CD8-positive, alpha-beta memory T cell (primary cell): ENCODE results near the gene HMGN4. TPM values are rescaled to one million over a fixed set of nuclear protein-coding genes. Genes with fewer than 3 reads are reported as not detected.

ENCODE experiments used
- CTCF ChIA-PET: fragments of 350-600 bp; sonication (Branson Sonifier 250); formaldehyde crosslinking; loops from one replicate; lab custom pipeline; 2021; ENCODE audit warnings: antibody characterized with exemption; lab: Charles Lee
- POLR2A ChIA-PET: fragments of 350-600 bp; sonication (Branson Sonifier 250); formaldehyde crosslinking; loops from one replicate; lab custom pipeline; 2021; ENCODE audit warnings: antibody characterized with exemption; lab: Charles Lee
- DNase-seq, 5 donors: peaks; one replicate each; pipeline versions ENCODE4 v3.0.0 to v3.0.0-alpha.2; 2020 to 2022; ENCODE audit warnings: mixed read lengths in 1 of 5
- H3K27ac ChIP-seq: one replicate; pipeline ENCODE4 v1.7.0; 2013; ENCODE audit warnings: low read depth, mild to moderate bottlenecking, low read length, moderate library complexity
- H3K27me3 ChIP-seq: 2 replicates; pipeline ENCODE4 v1.7.0; 2013; ENCODE audit warnings: low read length, mild to moderate bottlenecking; ENCODE audit not compliant: insufficient read depth, poor library complexity, severe bottlenecking
- H3K36me3 ChIP-seq: 2 replicates; pipeline ENCODE4 v1.7.0; 2013; ENCODE audit warnings: mild to moderate bottlenecking, low read length, moderate library complexity; ENCODE audit not compliant: insufficient read depth
- H3K4me1 ChIP-seq: 2 replicates; pipeline ENCODE4 v1.7.0; 2013; ENCODE audit warnings: mild to moderate bottlenecking, low read length, moderate library complexity; ENCODE audit not compliant: insufficient read depth
- H3K4me3 ChIP-seq: 2 replicates; pipeline ENCODE4 v1.7.0; 2013; ENCODE audit warnings: mild to moderate bottlenecking, low read length
- H3K9me3 ChIP-seq: 2 replicates; pipeline ENCODE4 v1.7.0; 2013; ENCODE audit warnings: mild to moderate bottlenecking, low read length
- H3K27ac Mint-ChIP-seq, 8 donors: one replicate each; pipeline ENCODE4 v1.8.0; 2020 to 2021; ENCODE audit warnings: mixed read lengths in 8 of 8, mild to moderate bottlenecking in 6 of 8, inconsistent platforms in 3 of 8, moderate library complexity in 3 of 8
- H3K27me3 Mint-ChIP-seq, 2 donors: one replicate each; pipeline ENCODE4 v1.8.0; 2020 to 2021; ENCODE audit warnings: mixed read lengths in 2 of 2, mild to moderate bottlenecking in 1 of 2, moderate library complexity in 1 of 2
- H3K36me3 Mint-ChIP-seq, 3 donors: one replicate each; pipeline ENCODE4 v1.8.0; 2020 to 2021; ENCODE audit warnings: mixed read lengths in 3 of 3, inconsistent platforms in 1 of 3, mild to moderate bottlenecking in 1 of 3
- H3K4me1 Mint-ChIP-seq, 3 donors: one replicate each; pipeline ENCODE4 v1.8.0; 2020 to 2021; ENCODE audit warnings: mixed read lengths in 3 of 3, inconsistent platforms in 1 of 3, mild to moderate bottlenecking in 1 of 3
- H3K4me3 Mint-ChIP-seq, 7 donors: one replicate each; pipeline ENCODE4 v1.8.0; 2020 to 2021; ENCODE audit warnings: mixed read lengths in 7 of 7, mild to moderate bottlenecking in 6 of 7, moderate library complexity in 4 of 7, inconsistent platforms in 2 of 7
- H3K9me3 Mint-ChIP-seq, 5 donors: one replicate each; pipeline ENCODE4 v1.8.0; 2020 to 2022; ENCODE audit warnings: mixed read lengths in 5 of 5, mild to moderate bottlenecking in 3 of 5, moderate library complexity in 2 of 5, inconsistent platforms in 1 of 5
- polyA plus RNA-seq: library from polyadenylated mRNA; unstranded; fragments of 300-500 nt; fragmentation: Illumina TruSeq; gene quantifications from one replicate; pipeline ENCODE4 v1.2.3, GENCODE V29; 2021
- total RNA-seq, 2 experiments: library from RNA; stranded (reverse); gene quantifications; one replicate each; pipeline ENCODE4 v1.2.3, GENCODE V29; 2021

The HMGN4 gene
- total RNA-seq (10 to 100 TPM; 90.0 to 91.4 TPM), polyA plus RNA-seq (166 TPM)

DNA sequence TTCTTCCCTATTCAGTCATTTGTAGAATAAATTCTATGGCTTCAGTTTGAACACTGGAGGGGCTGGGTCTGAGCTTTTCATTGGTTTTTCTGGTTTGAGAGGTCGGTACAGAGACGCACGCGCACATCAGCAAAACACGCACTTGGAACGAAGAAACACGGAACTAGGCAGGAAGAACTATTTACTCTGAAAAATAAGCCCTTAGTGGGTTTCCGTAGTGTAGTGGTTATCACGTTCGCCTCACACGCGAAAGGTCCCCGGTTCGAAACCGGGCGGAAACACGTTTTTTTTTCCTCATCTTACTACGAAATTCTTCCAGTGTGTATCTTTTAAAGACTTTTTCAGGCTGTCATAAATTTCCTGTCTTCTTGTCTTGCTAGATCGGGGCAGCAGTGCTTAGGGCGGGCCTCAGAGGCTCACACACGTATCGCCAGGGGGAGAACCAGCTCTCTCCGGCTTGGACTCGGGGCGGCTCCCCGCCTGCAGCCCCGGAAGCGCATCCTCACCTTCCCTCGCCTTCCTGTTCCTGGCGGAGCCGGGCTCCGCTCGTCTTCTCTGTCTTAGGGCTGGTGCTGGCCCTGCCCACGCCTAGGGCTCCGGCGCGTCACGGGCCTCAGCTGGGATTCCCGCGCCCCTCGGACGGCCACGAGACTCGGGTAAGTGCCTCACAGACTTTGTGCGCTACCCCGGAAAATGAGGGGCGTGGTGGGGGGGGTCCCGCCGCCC, at the start of gene HMGN4:
TSS of gene HMGN4 (plus strand) at position 521 of the 726 bp plus-strand sequence. CDS start 6,841 bp downstream, outside the sequence.
- Histone ChIP-seq H3K36me3 (no peaks in the 10 kb centered on the region), H3K9me3 (no peaks in the 10 kb centered on the region), H3K27me3 (no peaks in the 10 kb centered on the region), H3K4me1 (peaks cover 43% of the 10 kb centered on the region), H3K4me3 (peak within 1 kb of the TSS; percentile 88), H3K27ac (peak within 1 kb of the TSS; percentile 89)
- H3K4me3 Mint-ChIP-seq, result peak within 1 kb of the TSS; percentile 92 to 98 (median 94)
- CTCF ChIA-PET, result interaction anchor here (0.7 to 2.0 kb wide), 20 partner anchors 9 to 210 kb away, joined by 3 to 13 read pairs (median 3); partner anchors contain the start of gene BTN2A2
- H3K27ac Mint-ChIP-seq, result peak within 1 kb of the TSS; percentile 92 to 99 (median 96)
- DNase-seq, result peak; percentile 64 to 95 (median 90)
- H3K27me3 Mint-ChIP-seq, result peaks cover 0 to 16% of the 10 kb centered on the region in 2 donors
- peaks cover 56 to 79% (median 72%) of the 10 kb centered on the region in 3 donors for H3K4me1 Mint-ChIP-seq
- peaks cover 4 to 51% (median 5%) of the 10 kb centered on the region in 3 donors for H3K36me3 Mint-ChIP-seq
- peaks cover 0 to 4% (median 0%) of the 10 kb centered on the region in 5 donors for H3K9me3 Mint-ChIP-seq
- POLR2A ChIA-PET, result interaction anchor here (0.5 to 4.1 kb wide), 25 partner anchors 12 to 1334 kb away, joined by 3 to 43 read pairs (median 5); a partner anchor contains a TSS

- Mint-ChIP-seq H3K36me3 (peaks cover 0 to 20% (median 0%) of the 10 kb centered on the region in 3 donors), H3K9me3 (peaks cover 0 to 16% (median 10%) of the 10 kb centered on the region in 5 donors), H3K27me3 (no peaks in the 10 kb centered on the region), H3K4me3 (no peak overlapping the region), H3K4me1 (no peaks in the 10 kb centered on the region), H3K27ac (no peak overlapping the region)
- DNase-seq, result no peak
- ChIA-PET POLR2A (interaction anchor here (0.7 kb wide), 1 partner anchor 12 kb away, joined by 3 read pairs; no protein-coding TSS in a partner anchor), CTCF (interaction anchor here (0.8 to 1.0 kb wide), 2 partner anchors 48 to 105 kb away, joined by 3 read pairs; partner anchors contain the start of gene HMGN4)
- Histone ChIP-seq H3K4me3 (no peak overlapping the region), H3K27ac (no peak overlapping the region), H3K36me3 (no peaks in the 10 kb centered on the region), H3K27me3 (no peaks in the 10 kb centered on the region), H3K4me1 (no peaks in the 10 kb centered on the region), H3K9me3 (peaks cover 6% of the 10 kb centered on the region)
Measured at GRCh38 chr6:26489996-26490964, 47.9 kb upstream of the HMGN4 start.

GRCh38 chr6:26491604-26492003, 46.6 kb upstream of the HMGN4 start:
- ChIA-PET CTCF (interaction anchor here (1.2 to 4.3 kb wide), 2 partner anchors 41 to 150 kb away, joined by 3 to 14 read pairs; no protein-coding TSS in a partner anchor), POLR2A (interaction anchor here (0.6 kb wide), 1 partner anchor 40 kb away, joined by 8 read pairs; no protein-coding TSS in a partner anchor)
- H3K27ac Mint-ChIP-seq, result no peak overlapping the region
- H3K27ac ChIP-seq, result no peak overlapping the region
- H3K4me3 ChIP-seq, result no peak overlapping the region
- H3K36me3 ChIP-seq, result no peaks in the 10 kb centered on the region
- H3K36me3 Mint-ChIP-seq, result peaks cover 0 to 15% (median 0%) of the 10 kb centered on the region in 3 donors
- no peaks in the 10 kb centered on the region for H3K4me1 Mint-ChIP-seq
- H3K9me3 Mint-ChIP-seq, result peaks cover 0 to 11% (median 10%) of the 10 kb centered on the region in 5 donors
- no peaks in the 10 kb centered on the region for H3K4me1 ChIP-seq
- no peak for DNase-seq
- H3K9me3 ChIP-seq, result peaks cover 6% of the 10 kb centered on the region
- H3K27me3 ChIP-seq, result no peaks in the 10 kb centered on the region
- peaks cover 3 to 4% of the 10 kb centered on the region in 2 donors for H3K27me3 Mint-ChIP-seq
- H3K4me3 Mint-ChIP-seq, result no peak overlapping the region

- H3K27me3 ChIP-seq, result no peaks in the 10 kb centered on the region
- ChIA-PET CTCF (interaction anchor here (4.3 kb wide), 1 partner anchor 152 kb away, joined by 14 read pairs; no protein-coding TSS in a partner anchor), POLR2A (interaction anchor here (0.6 kb wide), 1 partner anchor 278 kb away, joined by 4 read pairs; no protein-coding TSS in a partner anchor)
- no peaks in the 10 kb centered on the region for H3K9me3 ChIP-seq
- H3K27ac ChIP-seq, result no peak overlapping the region
- Mint-ChIP-seq H3K36me3 (no peaks in the 10 kb centered on the region), H3K4me3 (no peak overlapping the region), H3K27me3 (peaks cover 3 to 4% of the 10 kb centered on the region in 2 donors), H3K27ac (no peak overlapping the region), H3K9me3 (peaks cover 0 to 1% (median 0%) of the 10 kb centered on the region in 5 donors), H3K4me1 (no peaks in the 10 kb centered on the region)
- H3K4me3 ChIP-seq, result no peak overlapping the region
- no peaks in the 10 kb centered on the region for H3K4me1 ChIP-seq
- no peaks in the 10 kb centered on the region for H3K36me3 ChIP-seq
- peak in 2 of 5 donors; percentile 9 to 18 for DNase-seq
Measured at GRCh38 chr6:26493258-26493657, 44.9 kb upstream of the HMGN4 start.

GRCh38 chr6:26494117-26494516, 44.0 kb upstream of the HMGN4 start:
- Mint-ChIP-seq H3K9me3 (no peaks in the 10 kb centered on the region), H3K4me3 (no peak overlapping the region), H3K36me3 (no peaks in the 10 kb centered on the region), H3K27ac (peak overlapping the region in 1 of 8 donors; percentile 75), H3K4me1 (no peaks in the 10 kb centered on the region), H3K27me3 (peaks cover 3 to 4% of the 10 kb centered on the region in 2 donors)
- H3K27me3 ChIP-seq, result no peaks in the 10 kb centered on the region
- H3K4me3 ChIP-seq, result no peak overlapping the region
- ChIA-PET CTCF (interaction anchor here (4.3 kb wide), 1 partner anchor 153 kb away, joined by 14 read pairs; no protein-coding TSS in a partner anchor), POLR2A (no interaction called here)
- H3K9me3 ChIP-seq, result no peaks in the 10 kb centered on the region
- DNase-seq, result no peak
- no peaks in the 10 kb centered on the region for H3K36me3 ChIP-seq
- no peak overlapping the region for H3K27ac ChIP-seq
- H3K4me1 ChIP-seq, result no peaks in the 10 kb centered on the region

GRCh38 chr6:26495281-26495680, 42.9 kb upstream of the HMGN4 start:
- Mint-ChIP-seq H3K27ac (no peak overlapping the region), H3K27me3 (peaks cover 3 to 4% of the 10 kb centered on the region in 2 donors), H3K9me3 (no peaks in the 10 kb centered on the region), H3K4me3 (no peak overlapping the region), H3K36me3 (no peaks in the 10 kb centered on the region), H3K4me1 (no peaks in the 10 kb centered on the region)
- no peaks in the 10 kb centered on the region for H3K27me3 ChIP-seq
- CTCF ChIA-PET, result interaction anchor here (4.3 kb wide), 1 partner anchor 154 kb away, joined by 14 read pairs; no protein-coding TSS in a partner anchor
- H3K9me3 ChIP-seq, result no peaks in the 10 kb centered on the region
- no peak for DNase-seq
- H3K4me1 ChIP-seq, result no peaks in the 10 kb centered on the region
- no peak overlapping the region for H3K27ac ChIP-seq
- POLR2A ChIA-PET, result no interaction called here
- H3K4me3 ChIP-seq, result no peak overlapping the region
- no peaks in the 10 kb centered on the region for H3K36me3 ChIP-seq

- Histone ChIP-seq H3K27me3 (peaks cover 15% of the 10 kb centered on the region), H3K4me3 (no peak overlapping the region), H3K36me3 (no peaks in the 10 kb centered on the region), H3K4me1 (peaks cover 15% of the 10 kb centered on the region), H3K27ac (no peak overlapping the region), H3K9me3 (no peaks in the 10 kb centered on the region)
- Mint-ChIP-seq H3K4me3 (no peak overlapping the region), H3K36me3 (no peaks in the 10 kb centered on the region), H3K4me1 (peaks cover 10 to 14% (median 12%) of the 10 kb centered on the region in 3 donors), H3K27ac (no peak overlapping the region), H3K27me3 (peaks cover 11 to 18% of the 10 kb centered on the region in 2 donors), H3K9me3 (no peaks in the 10 kb centered on the region)
- CTCF ChIA-PET, result interaction anchor here (0.7 to 1.7 kb wide), 3 partner anchors 50 to 1190 kb away, joined by 3 to 4 read pairs (median 3); no protein-coding TSS in a partner anchor
- DNase-seq, result no peak
- POLR2A ChIA-PET, result interaction anchor here (1.1 kb wide), 1 partner anchor 24 kb away, joined by 3 read pairs; no protein-coding TSS in a partner anchor
Measured at GRCh38 chr6:26497610-26498009, 40.6 kb upstream of the HMGN4 start.
